Measurements from ENCODE around the gene DACT2.
"Not testable (repeated sequence)": the region's sequence is repeated elsewhere in the genome, so short reads cannot be mapped to it uniquely, and the experiment has no call there.

DACT2 gene

GRCh38 chr6:168319279-168320111 lies at the start of gene DACT2:
TSS of gene DACT2 (minus strand) at chr6:168319777. CDS start at chr6:168319633, 144 bp downstream.
- DNase-seq = no peak

GRCh38 chr6:168368936-168369335 lies 49.4 kb upstream of the DACT2 start:
- DNase-seq = no peak

- DNase-seq = no peak
Observed at GRCh38 chr6:168368066-168368820, 48.7 kb upstream of the DACT2 start.

GRCh38 chr6:168367285-168367751 lies 47.7 kb upstream of the DACT2 start:
- no peak for DNase-seq

GRCh38 chr6:168366473-168366872 lies 46.9 kb upstream of the DACT2 start:
- DNase-seq = no peak

- DNase-seq = no peak
Observed at GRCh38 chr6:168365422-168366165, 46.0 kb upstream of the DACT2 start.

GRCh38 chr6:168364793-168365421 lies 45.3 kb upstream of the DACT2 start:
- no peak for DNase-seq

- no peak for DNase-seq
Observed at GRCh38 chr6:168363811-168364792, 44.5 kb upstream of the DACT2 start.

- DNase-seq = no peak
Observed at GRCh38 chr6:168363302-168363701, 43.7 kb upstream of the DACT2 start.

GRCh38 chr6:168362276-168362990 lies 42.9 kb upstream of the DACT2 start:
- DNase-seq = no peak

GRCh38 chr6:168361766-168362165 lies 42.2 kb upstream of the DACT2 start:
- DNase-seq = no peak

- DNase-seq = no peak
Observed at GRCh38 chr6:168359794-168360193, 40.2 kb upstream of the DACT2 start.

- no peak for DNase-seq
Observed at GRCh38 chr6:168358842-168359420, 39.4 kb upstream of the DACT2 start.

GRCh38 chr6:168356872-168357271 lies 37.3 kb upstream of the DACT2 start:
- not testable (repeated sequence) for DNase-seq

- DNase-seq = no peak
Observed at GRCh38 chr6:168355716-168356522, 36.3 kb upstream of the DACT2 start.

GRCh38 chr6:168354338-168354737 lies 34.8 kb upstream of the DACT2 start:
- DNase-seq = no peak

- no peak for DNase-seq
Observed at GRCh38 chr6:168353041-168353440, 33.5 kb upstream of the DACT2 start.

- DNase-seq = no peak
Observed at GRCh38 chr6:168352096-168352495, 32.5 kb upstream of the DACT2 start.

- no peak for DNase-seq
Observed at GRCh38 chr6:168349718-168350210, 30.2 kb upstream of the DACT2 start.
